Gastroesophageal sphincter (tissue), 4 donors: ENCODE measurements around the gene PDE8B. TPM values are rescaled to one million over a fixed set of nuclear protein-coding genes. Genes with fewer than 3 reads are reported as not detected.
A peak's percentile ranks its signal among the peaks of the same experiment; 100 is the strongest.

ENCODE experiments used
- ATAC-seq: fragments of 150-250 bp; one replicate; pipeline ENCODE4 v1.9.1; 2016; ENCODE audit warnings: mild to moderate bottlenecking, moderate library complexity
- H3K27ac ChIP-seq, 4 donors: fragments of 200-600 bp; sonication (generic) in 3 of 4; 1 replicate in 3 of 4; 2 replicates in 1 of 4; pipeline ENCODE4 v1.5.1; 2016 to 2019
- H3K27me3 ChIP-seq: fragments of 200-600 bp; sonication (generic); one replicate; pipeline ENCODE4 v1.5.1; 2019
- H3K36me3 ChIP-seq, 2 donors: fragments of 200-600 bp; sonication (generic); one replicate each; pipeline ENCODE4 v1.5.1; 2019; ENCODE audit warnings: control low read depth in 1 of 2
- H3K4me1 ChIP-seq, 3 donors: fragments of 200-600 bp; sonication (generic); 1 replicate in 2 of 3; 2 replicates in 1 of 3; pipeline ENCODE4 v1.5.1; 2016 to 2019; ENCODE audit warnings: control low read depth in 2 of 3
- H3K4me3 ChIP-seq, 2 donors: fragments of 200-600 bp; sonication (generic); one replicate each; pipeline ENCODE4 v1.5.1; 2019; ENCODE audit warnings: mild to moderate bottlenecking in 1 of 2, moderate library complexity in 1 of 2
- H3K9me3 ChIP-seq, 3 donors: fragments of 200-600 bp; sonication (generic); one replicate each; pipeline ENCODE4 v1.5.1; 2017 to 2019; ENCODE audit warnings: control low read depth in 2 of 3
- CTCF ChIP-seq, 4 experiments: fragments of 200-600 bp in 2 of 4; fragments of 450-650 bp in 2 of 4; sonication (generic) in 1 of 4; IDR thresholded peaks; one replicate each; pipeline ENCODE4 v1.5.1; 2017 to 2019; ENCODE audit warnings: antibody characterized with exemption in 4 of 4, mild to moderate bottlenecking in 2 of 4, moderate library complexity in 2 of 4
- EP300 ChIP-seq: sonication (generic); formaldehyde crosslinking; IDR thresholded peaks from one replicate; pipeline ENCODE4 v1.6.1; 2017; ENCODE audit warnings: antibody characterized with exemption, mild to moderate bottlenecking
- POLR2A ChIP-seq, 2 donors: fragments of 450-650 bp; IDR thresholded peaks; one replicate each; pipeline ENCODE4 v1.6.1; 2017; ENCODE audit warnings: antibody characterized with exemption in 2 of 2, mild to moderate bottlenecking in 2 of 2, moderate library complexity in 1 of 2
- POLR2AphosphoS5 ChIP-seq: sonication (generic); formaldehyde crosslinking; IDR thresholded peaks from one replicate; pipeline ENCODE4 v1.6.1; 2017; ENCODE audit warnings: antibody characterized with exemption
- WGBS, 2 donors: methylation state at CpG; one replicate each; pipeline ENCODE4 v1.1.5; 2018; ENCODE audit warnings: low coverage in 1 of 2; 5-methylcytosine and 5-hydroxymethylcytosine counted together
- total RNA-seq, 4 donors: library from RNA; depleted of rRNA; stranded (reverse); fragments of >200 nt; gene quantifications; one replicate each; pipeline ENCODE4 v1.1.0, GENCODE V29; 2016

The PDE8B gene
- total RNA-seq, 4 donors from 2014 or later, result 0.96 to 11.0 (median 2.3) TPM

GRCh38 chr5:77209495-77210090, 887 bp upstream of the PDE8B start:
- TF ChIP-seq EP300 (no peak), POLR2AphosphoS5 (no peak), POLR2A (IDR thresholded peaks at IDR 0.05) (no peak), CTCF (IDR thresholded peaks at IDR 0.05) (no peak)
- H3K9me3 ChIP-seq, result no peaks in the 10 kb centered on the region
- peaks cover 33% of the 10 kb centered on the region for H3K27me3 ChIP-seq
- peaks cover 3 to 11% (median 8%) of the 10 kb centered on the region in 3 donors for H3K4me1 ChIP-seq
- peak overlapping the region in 1 of 2 donors; percentile 69 for H3K4me3 ChIP-seq
- 72 to 80% methylated on average over 4 to 13 of the region's 14 CpGs for WGBS, 2 donors
- H3K36me3 ChIP-seq, result no peaks in the 10 kb centered on the region
- no peak overlapping the region for H3K27ac ChIP-seq
- ATAC-seq, result no peak

- Histone ChIP-seq H3K27ac (no peak overlapping the region), H3K9me3 (no peaks in the 10 kb centered on the region), H3K27me3 (peaks cover 47% of the 10 kb centered on the region), H3K4me1 (peaks cover 3 to 11% (median 8%) of the 10 kb centered on the region in 3 donors), H3K4me3 (peak overlapping the region; percentile 31 to 69), H3K36me3 (no peaks in the 10 kb centered on the region)
- WGBS, 2 donors, result 3 to 25% methylated on average over 2 to 42 of the region's 61 CpGs
- no peak for ATAC-seq
- TF ChIP-seq CTCF (IDR thresholded peaks at IDR 0.05) (no peak), POLR2A (IDR thresholded peaks at IDR 0.05) (no peak), POLR2AphosphoS5 (no peak), EP300 (no peak)
These were observed 647 bp downstream of the PDE8B start for GRCh38 chr5:77210964-77211690.

GRCh38 chr5:77211691-77212047, 1.2 kb downstream of the PDE8B start:
- no peaks in the 10 kb centered on the region for H3K36me3 ChIP-seq
- peaks cover 3 to 11% (median 8%) of the 10 kb centered on the region in 3 donors for H3K4me1 ChIP-seq
- no peak for TF ChIP-seq POLR2AphosphoS5
- TF ChIP-seq EP300, result no peak
- TF ChIP-seq POLR2A (IDR thresholded peaks at IDR 0.05), result no peak
- no peak for ATAC-seq
- no peak overlapping the region for H3K27ac ChIP-seq
- H3K9me3 ChIP-seq, result no peaks in the 10 kb centered on the region
- H3K4me3 ChIP-seq, result peak overlapping the region in 1 of 2 donors; percentile 69
- WGBS, 2 donors, result 38 to 69% methylated on average over 5 to 10 of the region's 10 CpGs
- peaks cover 48% of the 10 kb centered on the region for H3K27me3 ChIP-seq

GRCh38 chr5:77213601-77214000, 3.1 kb downstream of the PDE8B start:
- 89 to 100% methylated on average over 1 of the region's 1 CpG for WGBS, 2 donors
- ATAC-seq, result no peak
- peaks cover 48% of the 10 kb centered on the region for H3K27me3 ChIP-seq

GRCh38 chr5:77214151-77214550, 3.7 kb downstream of the PDE8B start:
- H3K27me3 ChIP-seq, result peaks cover 48% of the 10 kb centered on the region
- H3K27ac ChIP-seq, result no peak overlapping the region
- WGBS, 2 donors, result 48 to 89% methylated on average over 3 to 4 of the region's 4 CpGs
- ATAC-seq, result no peak
- no peak overlapping the region for H3K4me3 ChIP-seq
- TF ChIP-seq CTCF (IDR thresholded peaks at IDR 0.05), result no peak
- H3K9me3 ChIP-seq, result no peaks in the 10 kb centered on the region
- H3K4me1 ChIP-seq, result peaks cover 3 to 11% (median 8%) of the 10 kb centered on the region in 3 donors
- H3K36me3 ChIP-seq, result no peaks in the 10 kb centered on the region

More at GRCh38 chr5:77213601-77214000, 3.1 kb downstream of the PDE8B start:
- H3K9me3 ChIP-seq, result no peaks in the 10 kb centered on the region
- H3K36me3 ChIP-seq, result no peaks in the 10 kb centered on the region
- H3K4me3 ChIP-seq, result no peak overlapping the region
- peaks cover 3 to 11% (median 8%) of the 10 kb centered on the region in 3 donors for H3K4me1 ChIP-seq
- no peak overlapping the region for H3K27ac ChIP-seq
- no peak for TF ChIP-seq POLR2A (IDR thresholded peaks at IDR 0.05)
- TF ChIP-seq CTCF (IDR thresholded peaks at IDR 0.05), result no peak
- TF ChIP-seq EP300, result no peak
- TF ChIP-seq POLR2AphosphoS5, result no peak
